Vagina (tissue), 2 donors: ENCODE data around the gene PLEKHA6. TPM values are rescaled to one million over a fixed set of nuclear protein-coding genes. Genes with fewer than 3 reads are reported as not detected.

Experiments used
- DNase-seq, 2 donors: peaks; one replicate each; pipeline ENCODE4 v3.0.0-alpha.2; 2017; ENCODE audit errors: extremely low spot score in 2 of 2
- H3K27ac ChIP-seq: fragments of 200-600 bp; sonication (generic); one replicate; pipeline ENCODE4 v1.5.1; 2019
- H3K27me3 ChIP-seq: fragments of 200-600 bp; sonication (generic); one replicate; pipeline ENCODE4 v1.5.1; 2019
- H3K36me3 ChIP-seq, 2 donors: fragments of 200-600 bp; sonication (generic); one replicate each; pipeline ENCODE4 v1.5.1; 2017 to 2019
- H3K4me1 ChIP-seq: fragments of 200-600 bp; sonication (generic); one replicate; pipeline ENCODE4 v1.5.1; 2019
- H3K4me3 ChIP-seq, 2 donors: fragments of 200-600 bp; sonication (generic); 1 replicate in 1 of 2; 2 replicates in 1 of 2; pipeline ENCODE4 v1.5.1; 2016 to 2019
- H3K9me3 ChIP-seq: fragments of 200-600 bp; sonication (generic); one replicate; pipeline ENCODE4 v1.5.1; 2019
- CTCF ChIP-seq, 3 experiments: fragments of 450-650 bp in 2 of 3; fragments of 200-600 bp in 1 of 3; sonication (generic) in 1 of 3; IDR thresholded peaks; one replicate each; pipeline ENCODE4 v1.5.1; 2017 to 2019; ENCODE audit warnings: antibody characterized with exemption in 3 of 3, mild to moderate bottlenecking in 2 of 3, moderate library complexity in 2 of 3
- POLR2A ChIP-seq, 2 donors: fragments of 450-650 bp; IDR thresholded peaks; one replicate each; pipeline ENCODE4 v1.6.1; 2017; ENCODE audit warnings: antibody characterized with exemption in 2 of 2, mild to moderate bottlenecking in 2 of 2, moderate library complexity in 2 of 2
- POLR2AphosphoS5 ChIP-seq, 2 donors: sonication (generic); formaldehyde crosslinking; IDR thresholded peaks; one replicate each; pipeline ENCODE4 v1.9.0; 2017; ENCODE audit warnings: antibody characterized with exemption in 2 of 2, mild to moderate bottlenecking in 2 of 2, low read depth in 1 of 2; ENCODE audit not compliant: insufficient read depth in 1 of 2
- intact Hi-C: fragments of 100-400 bp; cut with DNase I; formaldehyde crosslinking; loops from one replicate; pipeline ENCODE4 v1.15.1; 2023
- total RNA-seq: library from RNA; depleted of rRNA; stranded (reverse); fragments of >200 nt; gene quantifications from one replicate; pipeline ENCODE4 v1.2.3, GENCODE V29; 2016

Gene PLEKHA6
- total RNA-seq, 1 donor from 2014 or later = 15.0 TPM

DNA sequence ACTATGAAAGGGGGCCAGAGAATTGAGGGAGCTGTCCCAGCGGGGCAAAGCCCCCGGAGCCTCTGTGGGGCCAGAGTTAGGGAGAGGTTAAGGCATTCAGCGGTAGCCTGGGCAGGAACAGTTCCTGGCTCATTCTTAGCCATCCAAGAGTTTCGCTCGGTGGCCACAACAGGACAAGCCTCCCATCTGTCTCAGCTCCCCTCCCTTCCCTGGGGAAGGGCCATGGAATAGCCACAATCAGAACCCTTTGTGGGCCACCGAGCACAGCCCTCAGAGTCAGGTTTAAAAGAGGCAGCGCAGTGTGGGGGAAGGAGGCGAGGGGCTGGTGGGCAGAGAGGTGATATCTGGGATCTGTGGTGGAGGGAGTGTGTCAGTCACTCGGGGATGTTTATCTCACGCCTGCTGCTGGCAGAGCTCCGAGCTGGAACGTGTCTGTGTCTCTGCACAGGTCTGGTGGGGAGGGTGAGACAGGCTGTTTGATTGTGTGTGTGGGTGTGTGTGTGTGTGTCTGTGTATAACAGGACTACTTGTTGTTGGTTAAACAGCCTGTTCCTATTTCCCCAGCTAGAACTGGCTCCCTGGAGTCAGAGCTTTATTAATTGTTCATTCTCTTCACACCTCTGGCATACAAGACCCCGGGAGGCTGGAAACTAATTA lies 96.3 kb downstream of the PLEKHA6 start:
- TF ChIP-seq CTCF (IDR thresholded peaks at IDR 0.05) (no peak), POLR2A (IDR thresholded peaks at IDR 0.05) (no peak)
- DNase-seq = no peak
- H3K4me3 ChIP-seq = no peak overlapping the region
- no peaks in the 10 kb centered on the region for H3K36me3 ChIP-seq
- no peaks in the 10 kb centered on the region for H3K4me1 ChIP-seq
- H3K27me3 ChIP-seq = no peaks in the 10 kb centered on the region
- intact Hi-C loops = loop anchor here (5.0 kb wide), 1 partner anchor 99 kb away; no protein-coding TSS in a partner anchor
- H3K9me3 ChIP-seq = no peaks in the 10 kb centered on the region
- no peak overlapping the region for H3K27ac ChIP-seq

GRCh38 chr1:204262506-204263253 lies 97.0 kb downstream of the PLEKHA6 start:
- H3K27ac ChIP-seq = no peak overlapping the region
- H3K4me1 ChIP-seq = no peaks in the 10 kb centered on the region

GRCh38 chr1:204261746-204262505 lies 97.8 kb downstream of the PLEKHA6 start:
- Histone ChIP-seq H3K4me1 (no peaks in the 10 kb centered on the region), H3K9me3 (no peaks in the 10 kb centered on the region), H3K27me3 (no peaks in the 10 kb centered on the region), H3K4me3 (no peak overlapping the region), H3K36me3 (no peaks in the 10 kb centered on the region), H3K27ac (no peak overlapping the region)
- TF ChIP-seq POLR2A (IDR thresholded peaks at IDR 0.05) (no peak), POLR2AphosphoS5 (IDR thresholded peaks at IDR 0.05; ENCODE audit: insufficient read depth in 1 of 2, low read depth in 1 of 2) (no peak), CTCF (IDR thresholded peaks at IDR 0.05) (no peak)
- DNase-seq = no peak
- intact Hi-C loops = loop anchor here (5.0 kb wide), 1 partner anchor 100 kb away; no protein-coding TSS in a partner anchor

More at GRCh38 chr1:204262506-204263253, 97.0 kb downstream of the PLEKHA6 start:
- TF ChIP-seq CTCF (IDR thresholded peaks at IDR 0.05) = no peak
- TF ChIP-seq POLR2A (IDR thresholded peaks at IDR 0.05) = no peak
- TF ChIP-seq POLR2AphosphoS5 (IDR thresholded peaks at IDR 0.05; ENCODE audit: insufficient read depth in 1 of 2, low read depth in 1 of 2) = no peak
- Histone ChIP-seq H3K9me3 (no peaks in the 10 kb centered on the region), H3K36me3 (no peaks in the 10 kb centered on the region), H3K4me3 (no peak overlapping the region), H3K27me3 (no peaks in the 10 kb centered on the region)
- no peak for DNase-seq
- intact Hi-C loops = loop anchor here (5.0 kb wide), 1 partner anchor 100 kb away; no protein-coding TSS in a partner anchor

DNA sequence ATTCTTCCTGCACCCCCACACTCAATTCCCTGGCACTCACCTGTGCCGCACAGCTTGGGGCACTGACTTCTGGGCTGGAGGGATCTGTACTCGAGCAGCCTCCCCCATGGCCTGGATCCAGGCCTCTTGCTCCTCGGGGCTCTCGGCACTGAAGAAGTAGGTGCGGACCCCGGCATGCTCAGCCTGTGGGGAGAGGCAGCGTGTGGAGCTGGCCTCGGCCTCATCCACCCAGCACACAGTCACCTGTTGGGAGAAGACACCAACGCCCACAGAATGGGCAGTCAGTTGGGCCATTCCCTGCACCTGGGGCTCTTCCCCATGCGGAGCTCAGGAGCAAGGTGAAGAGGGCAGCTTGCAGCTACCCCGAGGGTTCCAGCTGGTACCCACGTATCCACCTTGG lies 98.5 kb downstream of the PLEKHA6 start:
- TF ChIP-seq POLR2A (IDR thresholded peaks at IDR 0.05) (no peak), POLR2AphosphoS5 (IDR thresholded peaks at IDR 0.05; ENCODE audit: insufficient read depth in 1 of 2, low read depth in 1 of 2) (no peak), CTCF (IDR thresholded peaks at IDR 0.05) (no peak)
- intact Hi-C loops = loop anchor here (5.0 kb wide), 1 partner anchor 101 kb away; no protein-coding TSS in a partner anchor
- Histone ChIP-seq H3K4me3 (no peak overlapping the region), H3K27me3 (no peaks in the 10 kb centered on the region), H3K36me3 (no peaks in the 10 kb centered on the region), H3K4me1 (no peaks in the 10 kb centered on the region), H3K9me3 (no peaks in the 10 kb centered on the region), H3K27ac (no peak overlapping the region)
- no peak for DNase-seq
